Pulmonary artery endothelial cell (primary cell): ENCODE results near the gene CNST. TPM values are rescaled to one million over a fixed set of nuclear protein-coding genes. Genes with fewer than 3 reads are reported as not detected.
"Not testable (repeated sequence)": the region's sequence is repeated elsewhere in the genome, so short reads cannot be mapped to it uniquely, and the experiment has no call there.

Experiments
- DNase-seq: peaks from one replicate; pipeline ENCODE4 v3.0.0-alpha.2; 2011; ENCODE audit warnings: low read depth, low spot score
- total RNA-seq: library from RNA; depleted of rRNA; stranded (reverse); fragments of >200 nt; gene quantifications from 2 replicates; pipeline ENCODE4 v1.2.3, GENCODE V29; 2014

The CNST gene
- total RNA-seq, 1 donor from 2014 or later: 14.2 TPM

DNA sequence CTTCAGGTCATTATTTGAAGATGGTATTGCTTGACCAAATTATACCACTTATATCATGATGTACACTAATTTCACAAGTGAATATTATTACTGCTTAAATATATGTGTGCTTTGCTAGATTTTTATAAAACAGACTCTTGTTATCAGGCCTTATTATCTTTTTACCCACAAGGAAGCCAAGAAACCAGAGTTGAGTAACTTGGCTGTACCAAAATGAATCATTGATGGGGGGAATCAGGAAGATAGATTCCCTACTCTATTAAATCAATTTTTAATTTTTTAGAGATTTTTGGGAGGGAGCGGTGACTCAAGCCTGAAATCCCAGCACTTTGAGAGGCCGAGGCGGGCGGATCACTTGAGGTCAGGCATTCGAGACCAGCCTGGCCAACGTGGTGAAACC is 141.9 kb downstream of the CNST start:
- DNase-seq: no peak

DNA sequence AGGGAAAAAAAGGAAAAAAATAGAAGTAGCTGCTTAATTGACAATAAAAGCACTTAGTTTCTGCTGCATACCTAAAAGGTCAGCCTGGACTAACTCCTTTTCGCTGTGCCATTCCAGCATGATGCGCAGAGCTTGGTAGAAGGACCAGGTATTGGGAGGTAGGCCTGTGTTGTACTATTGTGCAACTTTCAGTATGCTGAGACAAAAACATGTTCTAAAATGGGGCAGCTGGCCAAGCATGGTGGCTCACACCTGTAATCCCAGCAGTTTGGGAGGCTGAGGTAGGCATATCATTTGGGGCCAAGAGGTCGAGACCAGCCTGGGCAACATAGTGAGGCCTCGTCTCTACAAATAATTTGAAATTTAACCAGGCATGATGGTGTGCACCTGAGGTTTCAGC is 142.9 kb downstream of the CNST start:
- no peak for DNase-seq

DNA sequence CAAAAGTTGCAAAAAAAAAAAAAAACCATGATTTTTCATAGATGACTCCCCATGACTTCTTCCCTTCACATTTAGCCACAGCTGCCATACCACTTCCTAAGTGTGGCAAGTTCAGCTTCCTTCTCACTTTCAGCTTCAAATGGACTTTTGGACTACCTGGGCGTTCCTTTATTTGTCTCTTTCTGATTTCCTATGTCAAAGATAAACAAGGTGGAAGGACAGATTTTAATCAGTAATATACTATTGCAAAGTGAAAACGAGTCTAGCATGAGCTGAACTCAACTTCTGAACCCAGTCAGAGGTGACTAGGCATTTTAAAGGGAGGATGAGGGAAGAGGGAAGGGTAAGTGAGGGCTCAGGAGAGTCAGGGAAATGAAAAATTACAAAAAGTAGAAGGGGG is 143.6 kb downstream of the CNST start:
- DNase-seq: no peak

DNA sequence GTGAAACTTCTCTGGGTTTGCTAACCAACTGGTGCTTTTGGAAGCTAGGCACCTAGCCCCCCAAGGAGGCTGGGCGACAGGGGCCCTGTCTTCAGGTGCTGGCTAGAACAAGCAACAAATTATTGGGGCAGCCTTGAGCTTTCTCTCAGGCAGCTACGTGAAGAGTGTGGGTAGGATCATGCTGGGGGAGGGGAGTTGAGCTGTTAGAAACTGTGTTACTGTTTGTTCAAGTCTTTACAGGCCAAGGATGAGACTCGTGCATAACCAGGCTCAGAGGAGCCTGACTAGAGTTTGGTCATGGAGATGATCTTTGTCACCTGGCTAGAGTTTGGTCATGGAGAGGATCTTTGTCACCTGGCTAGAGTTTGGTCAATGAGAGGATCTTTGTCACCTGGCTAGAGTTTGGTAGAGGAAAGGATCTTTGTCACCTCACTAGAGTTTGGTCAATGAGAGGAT is 145.3 kb downstream of the CNST start:
- DNase-seq: no peak

DNA sequence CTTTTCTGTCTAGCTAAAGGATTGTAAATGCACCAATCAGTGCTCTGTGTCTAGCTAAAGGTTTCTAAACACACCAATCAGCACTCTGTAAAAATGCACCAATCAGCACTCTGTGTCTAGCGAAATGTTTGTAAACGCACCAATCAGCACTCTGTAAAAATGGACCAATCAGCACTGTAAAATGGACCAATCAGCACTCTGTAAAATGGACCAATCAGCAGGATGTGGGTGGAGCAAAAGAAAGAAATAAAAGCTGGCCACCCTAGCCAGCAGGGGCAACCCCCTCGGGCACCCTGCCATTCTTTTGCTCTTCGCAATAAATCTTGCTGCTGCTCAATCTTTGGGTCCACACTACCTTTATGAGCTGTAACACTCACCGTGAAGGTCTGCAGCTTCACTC is 146.2 kb downstream of the CNST start:
- DNase-seq: not testable (repeated sequence)

Other genes with a start within 250 kb of the CNST start
- 26.7 and 26.8 TPM in 2 replicates for gene SMYD3, start 59.2 kb upstream of the CNST start, total RNA-seq
- 19.3 and 20.2 TPM in 2 replicates for gene TFB2M, start 195 bp upstream of the CNST start, total RNA-seq
- 61.3 and 61.9 TPM in 2 replicates for gene SCCPDH, start 158.0 kb downstream of the CNST start, total RNA-seq